DMS153 (cell line): ENCODE measurements around the gene UBE2D3.

Experiments
- DNase-seq: peaks from one replicate; lab custom pipeline; 2025; lab: John Stamatoyannopoulos, UW

UBE2D3 gene

DNA sequence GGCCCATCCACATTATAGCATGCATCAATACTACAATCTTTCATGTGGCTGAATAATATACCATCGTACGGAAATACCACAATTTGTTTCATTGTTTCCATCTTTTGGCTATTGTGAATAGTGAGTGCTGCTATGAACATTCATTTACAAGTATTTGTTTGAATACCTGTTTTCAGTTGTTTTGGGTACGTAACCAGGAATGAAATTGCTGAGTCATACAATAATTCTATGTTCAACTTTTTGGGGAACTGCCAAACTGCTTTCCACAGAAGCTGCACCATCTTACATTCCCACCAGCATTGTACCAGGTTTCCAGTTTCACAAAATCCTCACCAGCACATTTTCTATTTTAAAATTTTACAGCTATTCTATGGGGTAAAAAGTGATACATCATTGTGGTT lies 38.0 kb downstream of the UBE2D3 start:
- DNase-seq: no peak

- no peak for DNase-seq
Measured at GRCh38 chr4:102787944-102788343, 39.4 kb downstream of the UBE2D3 start.

- DNase-seq: no peak
Measured at GRCh38 chr4:102787096-102787881, 40.1 kb downstream of the UBE2D3 start.

- DNase-seq: no peak
Measured at GRCh38 chr4:102786279-102786678, 41.1 kb downstream of the UBE2D3 start.

GRCh38 chr4:102783006-102783405 lies 44.3 kb downstream of the UBE2D3 start:
- DNase-seq: no peak

- DNase-seq: no peak
Measured at GRCh38 chr4:102781570-102781969, 45.8 kb downstream of the UBE2D3 start.

- peak; percentile 78 for DNase-seq
Measured at GRCh38 chr4:102780476-102781144, 46.7 kb downstream of the UBE2D3 start.

GRCh38 chr4:102779204-102779603 lies 48.1 kb downstream of the UBE2D3 start:
- no peak for DNase-seq

DNA sequence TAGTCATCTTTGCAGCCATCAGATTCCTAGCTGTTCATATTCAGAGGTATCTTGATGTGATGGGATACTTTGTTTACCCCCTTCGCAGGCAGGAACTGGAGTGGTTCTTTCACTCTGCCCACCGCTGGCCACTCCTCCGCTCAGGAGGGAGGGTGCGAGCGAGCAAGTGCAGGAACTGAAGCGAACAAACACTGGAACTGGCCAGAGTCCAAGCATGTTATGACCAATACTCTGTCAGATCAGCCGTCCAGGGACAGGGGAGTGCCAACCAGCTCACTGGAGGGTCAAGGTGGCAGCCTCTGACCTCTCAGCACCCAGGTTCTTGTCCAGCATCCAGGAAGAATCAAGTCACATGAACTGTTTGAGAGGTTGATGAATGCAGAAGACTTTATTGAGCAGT lies 48.6 kb downstream of the UBE2D3 start:
- DNase-seq: peak; percentile 49

DNA sequence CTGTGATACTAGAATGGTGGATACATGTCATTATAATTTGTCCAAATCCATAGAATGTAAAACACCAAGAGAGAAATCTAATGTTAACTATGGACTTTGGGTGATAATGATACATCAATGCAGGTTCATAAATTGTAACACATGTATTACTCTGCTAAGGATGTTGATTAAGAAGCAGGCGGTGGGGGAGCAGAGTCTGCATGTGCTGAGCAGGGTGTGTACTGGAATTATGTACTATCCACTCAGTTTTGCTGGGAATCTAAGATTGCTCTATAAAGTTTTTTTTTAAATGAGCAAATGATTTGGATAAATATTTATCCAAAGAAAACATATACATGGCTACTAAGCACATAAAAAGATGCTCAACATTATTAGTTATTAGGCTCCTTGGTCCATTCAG lies 51.5 kb downstream of the UBE2D3 start:
- no peak for DNase-seq

DNA sequence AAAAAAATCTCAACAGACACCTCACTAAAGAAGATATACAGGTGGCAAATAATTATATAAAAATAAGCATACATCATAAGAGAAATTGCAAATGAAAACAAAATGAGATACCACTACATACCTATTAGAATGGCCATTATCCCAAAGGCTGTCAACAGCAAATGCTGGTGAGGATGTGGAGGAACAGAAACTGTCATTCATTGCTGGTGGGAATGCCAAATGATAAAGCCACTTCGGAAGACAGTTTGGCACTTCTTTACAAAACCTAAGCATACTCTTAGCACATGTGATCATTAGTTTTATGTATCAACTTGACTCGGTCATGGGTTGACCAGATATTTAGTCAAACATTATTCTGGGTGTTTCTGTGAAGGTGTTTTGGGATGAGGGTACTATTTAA lies 53.1 kb downstream of the UBE2D3 start:
- no peak for DNase-seq

DNA sequence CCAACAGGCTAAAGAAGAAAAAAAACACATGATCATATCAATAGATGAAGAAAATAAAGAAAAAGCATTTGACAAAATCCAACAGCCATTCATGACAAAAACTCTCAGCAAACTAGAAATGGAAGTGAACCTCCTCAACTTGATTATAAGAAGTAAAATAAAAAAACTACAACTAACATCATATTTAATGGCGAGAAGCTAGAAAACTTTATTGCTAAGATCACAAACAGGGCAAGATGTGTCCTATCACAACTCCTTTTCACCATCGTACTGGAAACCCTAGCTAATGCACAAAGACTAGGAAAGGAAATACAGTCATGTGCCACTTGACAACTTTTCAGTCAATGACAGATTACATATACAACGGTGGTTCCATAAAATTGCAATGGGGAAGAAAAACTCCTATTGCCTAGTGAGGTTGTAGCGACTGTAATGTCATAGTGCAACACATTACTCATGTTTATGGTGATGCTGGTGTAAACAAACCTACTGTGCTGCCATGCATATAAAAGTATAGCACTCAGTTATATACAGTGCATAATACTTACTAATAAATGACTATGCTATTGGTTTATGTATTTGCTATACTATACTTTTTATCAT lies 54.5 kb downstream of the UBE2D3 start:
- no peak for DNase-seq

- no peak for DNase-seq
Measured at GRCh38 chr4:102764901-102765300, 62.5 kb downstream of the UBE2D3 start.

DNA sequence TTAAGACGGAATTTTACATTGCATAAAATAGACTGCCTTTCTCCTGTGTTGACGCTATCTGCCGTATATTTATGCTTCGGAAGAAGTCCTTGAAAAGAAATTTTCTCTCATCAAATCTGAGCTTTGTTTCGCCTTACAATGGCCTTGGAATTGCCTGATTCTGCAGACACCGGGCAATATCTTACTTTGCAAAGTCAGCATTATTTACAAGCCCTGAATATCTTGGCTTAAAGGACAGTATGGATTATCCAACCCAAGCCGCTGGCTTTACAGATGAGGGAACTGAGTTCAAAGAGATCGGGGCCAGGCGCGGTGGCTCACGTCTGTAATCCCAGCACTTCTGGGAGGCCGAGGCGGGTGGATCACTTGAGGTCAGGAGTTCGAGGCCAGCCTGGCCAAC lies 65.4 kb downstream of the UBE2D3 start:
- no peak for DNase-seq

GRCh38 chr4:102761296-102761701 lies 66.1 kb downstream of the UBE2D3 start:
- DNase-seq: no peak

DNA sequence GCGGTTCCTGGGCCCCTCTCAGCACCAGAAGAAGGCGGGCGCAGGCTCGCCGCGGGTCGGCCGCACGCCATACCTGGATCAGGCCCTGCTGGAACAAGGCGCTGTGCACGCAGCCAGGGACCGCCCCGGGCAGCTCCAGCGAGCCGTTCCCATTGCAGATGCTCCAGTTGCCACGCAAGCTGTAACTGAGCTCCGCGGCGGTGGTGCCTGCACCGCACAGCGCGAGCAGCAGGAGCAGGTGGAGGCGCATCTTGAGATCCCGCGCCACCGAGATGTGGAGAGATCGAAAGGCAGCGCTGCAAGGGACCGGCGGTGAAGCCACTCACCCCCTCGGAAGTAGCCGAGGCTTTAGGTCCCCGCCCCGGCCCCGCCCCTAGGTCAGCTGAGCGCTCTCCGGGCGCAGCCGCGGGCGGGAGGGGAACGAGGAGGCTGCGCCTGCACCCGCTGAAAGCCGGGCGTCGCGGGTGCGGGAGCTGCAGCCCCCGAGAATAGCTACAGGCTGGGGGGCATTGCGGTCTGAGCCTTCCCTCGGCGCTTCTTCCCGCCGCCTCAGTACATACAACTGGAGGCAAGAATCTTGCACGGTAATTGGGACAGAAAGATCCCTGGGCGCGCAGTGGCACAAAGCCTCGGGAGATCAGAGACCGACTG lies 66.6 kb downstream of the UBE2D3 start, which contains the start of gene MANBA:
MANBA (minus strand) TSS at position 324 of the 651 bp plus-strand sequence; CDS start at position 250, 74 bp downstream.
- DNase-seq: peak; percentile 60

DNA sequence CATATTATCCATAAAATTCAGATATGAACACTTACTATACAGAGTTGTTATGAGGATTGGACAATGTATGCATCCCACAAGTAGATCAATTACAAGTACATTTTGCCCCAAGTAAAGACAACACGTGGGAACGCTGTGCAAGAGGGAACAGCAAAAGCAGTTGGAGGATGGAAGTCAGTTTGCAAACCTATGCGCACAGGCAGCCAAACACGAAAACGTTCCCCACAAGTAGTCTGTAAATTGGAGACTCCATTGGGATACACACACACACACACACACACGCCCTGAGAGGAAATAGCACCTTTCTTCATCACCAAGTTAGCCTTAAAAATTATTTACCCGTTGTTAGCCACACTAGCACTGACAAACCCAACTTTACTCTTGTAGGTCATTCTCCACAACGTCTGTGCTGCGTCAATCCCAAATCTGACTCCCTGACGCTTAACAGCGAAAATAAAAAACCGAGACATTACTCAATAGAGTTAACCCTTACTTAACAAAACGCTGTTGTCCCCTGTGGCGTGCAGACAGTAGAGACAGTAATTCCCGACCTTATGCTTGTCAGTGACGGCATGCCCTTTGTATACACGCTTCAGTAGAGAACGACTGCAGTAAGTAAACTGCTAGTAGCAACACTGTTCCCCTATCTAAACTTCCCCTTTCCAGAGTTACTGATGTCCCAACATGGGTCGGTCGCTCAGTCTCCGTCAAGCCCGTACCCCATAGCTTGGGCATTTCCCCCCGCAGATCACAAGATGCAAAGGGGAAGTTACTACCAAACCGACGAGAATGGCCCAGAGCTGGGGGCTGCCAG lies 67.3 kb downstream of the UBE2D3 start:
- no peak for DNase-seq

GRCh38 chr4:102758241-102759160 lies 68.8 kb downstream of the UBE2D3 start:
- DNase-seq: peak; percentile 55

DNA sequence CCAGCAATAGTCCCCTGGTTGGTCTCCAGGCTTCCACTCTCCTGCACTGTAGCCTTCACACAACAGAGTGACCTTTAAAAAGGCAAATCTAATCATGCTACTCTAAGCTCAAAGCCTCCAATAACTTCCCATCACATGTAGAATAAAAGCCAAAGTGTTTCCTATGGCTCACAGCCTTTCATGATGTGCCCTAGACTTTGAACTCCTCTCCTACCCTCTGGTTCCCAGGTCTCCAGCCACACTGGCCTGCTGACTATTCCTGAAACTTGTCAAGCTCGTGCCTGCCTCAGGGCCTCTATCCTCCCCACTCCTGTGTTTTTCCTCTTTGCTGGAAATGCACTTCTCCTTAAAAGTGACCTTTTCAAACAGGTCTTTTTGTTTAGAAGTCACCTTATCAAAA lies 69.7 kb downstream of the UBE2D3 start:
- no peak for DNase-seq

DNA sequence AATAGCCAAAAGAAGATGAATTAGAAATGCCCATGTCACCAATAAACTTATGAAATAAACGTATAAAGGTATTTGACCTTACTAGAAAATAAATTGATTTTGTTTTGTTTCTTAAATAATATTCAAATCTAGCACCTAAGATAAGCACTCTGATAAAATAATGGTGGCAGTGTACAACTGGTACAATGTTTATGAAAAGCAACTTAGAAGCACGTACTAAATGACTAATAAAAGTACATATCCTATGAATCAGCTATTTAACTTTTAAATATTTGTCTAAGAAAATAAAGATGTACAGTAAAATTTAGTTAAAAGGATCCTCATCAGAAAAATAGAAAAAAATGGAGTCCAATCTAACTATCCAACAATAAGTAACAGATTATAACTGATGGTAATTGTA lies 73.3 kb downstream of the UBE2D3 start:
- DNase-seq: no peak

GRCh38 chr4:102751941-102752340 lies 75.4 kb downstream of the UBE2D3 start:
- DNase-seq: no peak
